Activated CD4-positive, CD25-positive, alpha-beta regulatory T cell treated with anti-CD3 and anti-CD28 coated beads, Interleukin-2, amount 50 U/mL, for 72 hours (primary cell): ENCODE results near the gene RNF20.
A peak's percentile ranks its signal among the peaks of the same experiment; 100 is the strongest.
"Not testable (repeated sequence)": the region's sequence is repeated elsewhere in the genome, so short reads cannot be mapped to it uniquely, and the experiment has no call there.

Experiments used
- DNase-seq: peaks from one replicate; pipeline ENCODE4 v3.0.0; 2021

RNF20 gene

GRCh38 chr9:101533334-101534204, at the start of gene RNF20:
Gene RNF20, plus strand, starts transcription at chr9:101533853. Its CDS starts 1,571 bp downstream, at chr9:101535424.
- peak; percentile 98 for DNase-seq

GRCh38 chr9:101484046-101484445, 49.6 kb upstream of the RNF20 start:
- no peak for DNase-seq

DNA sequence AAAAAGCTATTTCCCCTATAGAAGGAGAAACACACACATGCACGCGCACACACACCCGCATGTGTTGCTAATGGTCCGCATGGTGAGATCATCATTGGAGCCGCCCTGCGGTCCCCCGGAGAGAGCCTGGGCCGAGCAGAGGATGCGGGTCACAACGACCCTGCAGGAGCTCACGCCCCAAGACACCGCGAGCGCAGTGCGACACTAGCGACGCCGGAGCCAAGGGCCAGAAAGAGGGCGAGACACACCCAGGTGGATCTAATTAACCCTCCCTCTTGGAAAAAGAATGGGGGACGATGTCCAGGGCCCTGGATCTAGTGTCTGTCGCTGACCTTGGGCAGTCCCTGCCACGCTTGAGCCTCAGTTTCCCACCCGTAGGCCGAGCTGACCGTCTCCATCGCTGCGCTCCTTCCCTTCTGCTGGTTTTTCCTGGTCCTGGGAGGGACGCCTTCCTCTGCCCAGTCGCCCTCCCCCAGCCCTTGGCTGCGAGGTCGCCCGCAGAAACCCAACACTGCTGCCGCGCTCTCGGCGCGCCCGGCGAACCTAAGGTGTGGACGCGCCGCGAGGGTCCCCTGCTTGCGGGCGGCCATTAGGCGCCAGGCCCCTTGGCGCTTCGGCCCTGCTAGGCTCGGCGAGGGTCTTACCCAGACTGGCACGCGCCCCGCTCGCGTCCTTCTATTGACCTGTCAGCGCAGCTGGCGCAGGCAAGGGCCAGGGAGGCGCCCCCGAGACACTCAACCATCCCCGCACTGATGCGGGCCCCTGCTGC, 47.5 kb upstream of the RNF20 start:
- DNase-seq: no peak

DNA sequence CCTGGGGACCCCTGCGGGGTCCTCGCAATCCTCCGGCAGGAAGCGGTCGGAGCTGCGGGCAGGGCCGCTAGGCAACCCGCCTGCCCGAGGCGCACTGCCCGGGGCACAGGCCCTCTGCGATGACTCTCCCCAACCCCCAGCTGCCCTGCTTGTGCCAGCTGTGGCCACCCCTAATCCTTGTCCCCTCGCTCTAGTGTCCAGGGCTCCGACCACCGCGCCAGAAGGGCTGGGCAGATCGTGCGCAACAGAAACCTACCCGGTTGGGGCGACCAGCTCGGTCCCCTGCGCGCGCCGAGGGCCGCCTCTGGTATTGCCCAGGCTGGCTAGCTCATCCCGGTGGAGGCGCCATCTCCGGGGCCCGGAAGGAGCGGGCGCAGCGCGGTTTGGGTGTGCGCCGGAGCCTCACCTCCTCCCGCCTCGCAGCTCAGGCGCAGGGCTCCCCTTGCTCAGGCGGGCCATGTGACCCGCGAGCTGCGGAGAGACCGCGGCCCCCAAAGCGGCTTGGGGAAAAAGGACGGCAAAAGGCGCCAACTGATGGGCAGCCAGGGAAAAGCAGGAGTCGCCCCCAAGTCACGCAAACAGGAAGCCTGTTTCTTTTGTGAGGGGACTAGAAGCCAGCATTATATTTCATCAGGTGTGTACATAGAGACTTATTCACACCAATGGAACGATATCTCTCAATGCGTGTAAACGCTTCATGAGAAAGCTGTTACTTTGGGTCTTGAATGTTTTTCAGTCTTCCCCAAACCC, 46.8 kb upstream of the RNF20 start:
- no peak for DNase-seq

GRCh38 chr9:101487443-101487840, 46.2 kb upstream of the RNF20 start:
- no peak for DNase-seq

DNA sequence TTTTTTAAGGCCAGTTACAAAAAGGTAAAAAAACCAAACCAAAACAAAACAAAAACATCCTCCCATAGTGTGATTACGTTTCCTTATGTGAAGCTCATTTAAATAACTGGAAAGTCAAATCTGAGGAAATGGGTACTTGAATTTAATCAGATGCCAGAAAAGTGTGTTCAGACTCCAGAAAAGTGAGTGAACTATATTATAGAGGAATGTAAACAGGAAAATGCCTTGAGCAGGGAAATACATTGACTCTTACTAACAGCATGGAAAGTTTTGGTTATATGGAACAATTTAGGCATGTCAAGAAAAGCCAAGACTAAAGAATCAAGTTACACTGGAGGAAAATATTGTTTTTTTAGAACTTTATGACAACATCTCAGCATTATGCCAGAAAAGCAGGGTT, 37.8 kb upstream of the RNF20 start:
- no peak for DNase-seq

GRCh38 chr9:101498323-101498722, 35.3 kb upstream of the RNF20 start:
- no peak for DNase-seq

DNA sequence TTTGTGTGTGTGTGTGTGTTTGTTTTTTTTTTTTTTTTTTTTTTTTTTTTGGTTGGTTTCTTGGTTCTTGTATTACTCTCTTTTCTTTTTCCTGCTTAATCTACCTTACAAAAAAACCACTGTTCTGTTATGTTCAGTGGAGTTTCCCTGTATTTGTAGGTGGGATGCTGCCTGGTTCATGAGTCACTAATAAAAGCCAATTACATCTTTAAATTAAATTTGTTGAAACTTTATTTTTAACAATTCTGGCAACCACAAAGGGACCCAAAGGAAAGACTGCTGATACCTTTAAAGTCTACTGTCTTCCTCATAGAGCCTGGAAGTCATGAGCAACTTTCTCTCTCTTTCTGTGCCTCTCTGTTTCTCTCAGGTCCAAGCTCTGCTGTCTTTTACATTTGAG, 29.5 kb upstream of the RNF20 start:
- DNase-seq: no peak

GRCh38 chr9:101508211-101508610, 25.4 kb upstream of the RNF20 start:
- no peak for DNase-seq

- no peak for DNase-seq
Measured at GRCh38 chr9:101509572-101509971, 24.1 kb upstream of the RNF20 start.

- DNase-seq: no peak
Measured at GRCh38 chr9:101510459-101510858, 23.2 kb upstream of the RNF20 start.

- DNase-seq: no peak
Measured at GRCh38 chr9:101511009-101511408, 22.6 kb upstream of the RNF20 start.

DNA sequence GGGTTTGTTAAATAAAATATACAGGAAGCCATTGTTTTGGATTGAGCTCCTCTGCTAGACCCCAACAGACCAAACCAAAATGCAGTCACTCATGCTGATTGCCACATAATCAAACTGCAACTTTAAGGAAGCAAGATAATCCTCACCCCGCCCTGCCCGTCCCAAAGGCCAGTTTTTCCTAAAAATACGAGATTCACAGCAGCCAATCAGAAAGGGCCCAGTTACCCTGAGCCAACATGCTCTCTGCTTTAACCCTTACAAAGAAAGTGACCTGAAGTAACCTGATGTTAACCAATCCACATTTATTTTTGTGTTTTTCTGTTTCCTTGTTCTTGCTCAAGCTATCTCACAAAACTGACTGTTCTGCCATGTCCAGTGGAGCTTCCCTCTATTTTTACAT, 21.5 kb upstream of the RNF20 start:
- no peak for DNase-seq

GRCh38 chr9:101513351-101513750, 20.3 kb upstream of the RNF20 start:
- no peak for DNase-seq

DNA sequence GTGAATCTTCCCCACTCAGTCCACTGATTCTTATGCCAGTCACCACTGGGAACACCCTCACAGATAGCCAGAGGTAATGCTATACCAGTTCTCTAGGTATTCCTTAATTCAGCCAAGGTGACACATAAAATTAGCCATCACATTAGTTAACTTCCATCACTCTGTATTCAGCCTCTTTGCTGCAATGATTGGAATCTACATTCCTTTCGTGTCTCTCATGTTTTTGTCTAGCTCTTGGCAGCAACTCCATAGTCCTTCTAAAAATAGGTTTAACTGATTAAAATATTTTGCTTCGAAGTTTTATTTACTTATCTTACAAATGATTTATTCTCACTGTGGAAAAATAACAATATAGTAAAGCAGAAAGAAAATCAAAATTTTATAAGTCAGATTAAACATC, 19.6 kb upstream of the RNF20 start:
- DNase-seq: no peak

DNA sequence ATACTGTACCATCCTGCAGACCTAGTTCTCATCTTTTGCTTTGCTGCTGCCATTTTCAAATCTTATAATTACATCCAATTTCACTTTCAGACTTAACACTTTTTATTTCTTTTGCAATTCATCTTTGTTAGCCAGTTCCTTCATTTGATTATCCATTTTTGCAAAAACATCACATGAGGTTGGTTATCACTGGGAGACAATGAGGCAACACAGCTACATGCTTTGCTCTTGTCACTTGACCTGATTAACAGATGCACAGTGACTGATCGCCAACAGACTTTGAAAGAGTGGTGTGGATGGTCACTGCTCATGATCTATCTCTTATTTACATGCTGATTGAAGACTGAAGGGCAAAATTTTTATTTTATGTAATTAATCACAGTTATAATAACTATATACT, 17.0 kb upstream of the RNF20 start:
- DNase-seq: no peak

DNA sequence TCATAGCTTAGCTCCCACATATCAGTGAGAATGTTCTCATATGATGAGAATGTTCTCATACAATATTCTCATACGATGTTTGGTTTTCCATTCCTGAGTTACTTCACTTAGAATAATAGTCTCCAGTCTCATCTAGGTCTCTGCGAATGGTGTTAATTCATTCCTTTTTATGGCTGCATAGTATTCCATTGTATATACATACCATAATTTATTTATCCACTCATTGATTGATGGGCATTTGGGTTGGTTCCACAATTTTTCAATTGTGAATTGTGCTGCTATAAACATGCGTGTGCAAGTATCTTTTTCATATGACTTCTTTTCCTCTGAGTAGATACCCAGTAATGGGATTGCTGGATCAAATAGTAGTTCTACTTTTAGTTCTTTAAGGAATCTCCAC, 15.2 kb upstream of the RNF20 start:
- DNase-seq: not testable (repeated sequence)

DNA sequence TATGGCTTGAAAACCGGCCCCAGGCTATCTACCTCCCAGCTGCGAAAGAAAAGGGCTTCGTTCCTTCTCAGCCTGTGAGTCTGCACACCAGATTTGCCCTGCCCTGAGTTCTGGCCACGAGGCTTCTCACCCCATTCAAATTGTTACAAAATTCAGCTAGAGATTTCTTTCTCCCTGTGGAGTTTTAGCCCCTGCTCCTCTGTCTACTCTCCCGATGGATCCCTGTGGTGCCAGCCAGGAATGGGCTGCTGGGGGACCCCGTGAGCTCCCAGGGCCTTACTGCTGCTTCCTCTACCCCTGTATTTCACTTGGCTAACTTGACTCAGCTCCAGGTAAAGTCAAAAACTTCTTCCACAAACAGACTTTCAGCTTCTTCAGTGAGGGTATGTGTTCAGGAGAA, 9.3 kb upstream of the RNF20 start:
- DNase-seq: no peak

- DNase-seq: no peak
Measured at GRCh38 chr9:101527066-101527465, 6.6 kb upstream of the RNF20 start.

DNA sequence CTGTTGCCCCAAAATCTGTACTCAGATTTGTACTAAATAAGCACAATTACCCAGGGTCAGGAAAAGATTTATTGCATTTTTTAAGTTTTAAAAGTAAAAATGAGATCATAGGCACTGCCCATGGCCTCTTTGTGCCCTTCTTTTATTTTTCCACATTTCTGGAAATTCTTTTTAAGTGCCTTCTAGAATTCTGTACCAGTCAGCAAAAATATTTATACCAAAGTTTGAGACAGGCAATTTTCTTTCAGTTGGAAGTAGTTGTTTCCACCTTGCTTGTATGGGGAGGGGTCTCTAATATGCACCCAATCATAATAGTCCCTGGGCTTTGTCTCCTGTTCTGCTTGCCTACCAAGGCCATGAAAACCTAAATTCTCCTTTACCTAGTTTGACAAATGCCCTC, 5.6 kb upstream of the RNF20 start:
- no peak for DNase-seq

- DNase-seq: peak; percentile 64
Measured at GRCh38 chr9:101530076-101530711, 3.5 kb upstream of the RNF20 start.

DNA sequence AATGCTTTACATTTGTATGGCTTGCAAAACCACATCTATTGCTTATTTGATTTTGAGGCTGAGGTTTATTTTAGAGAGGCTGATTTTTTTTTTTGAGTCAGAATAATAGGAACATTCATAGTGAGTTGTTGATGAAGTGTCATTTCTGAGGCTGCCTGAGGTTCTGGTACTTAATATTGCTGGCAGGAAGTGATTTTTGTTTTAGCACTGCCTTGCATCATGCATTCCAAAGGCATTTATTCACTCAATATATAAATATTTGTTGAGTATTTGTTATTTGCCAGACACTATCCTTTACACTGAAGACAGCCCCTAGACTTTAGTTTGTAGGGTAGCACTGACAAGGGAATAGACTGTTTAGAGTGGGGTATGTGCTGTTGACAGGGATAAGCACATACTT, 2.7 kb downstream of the RNF20 start:
- no peak for DNase-seq

DNA sequence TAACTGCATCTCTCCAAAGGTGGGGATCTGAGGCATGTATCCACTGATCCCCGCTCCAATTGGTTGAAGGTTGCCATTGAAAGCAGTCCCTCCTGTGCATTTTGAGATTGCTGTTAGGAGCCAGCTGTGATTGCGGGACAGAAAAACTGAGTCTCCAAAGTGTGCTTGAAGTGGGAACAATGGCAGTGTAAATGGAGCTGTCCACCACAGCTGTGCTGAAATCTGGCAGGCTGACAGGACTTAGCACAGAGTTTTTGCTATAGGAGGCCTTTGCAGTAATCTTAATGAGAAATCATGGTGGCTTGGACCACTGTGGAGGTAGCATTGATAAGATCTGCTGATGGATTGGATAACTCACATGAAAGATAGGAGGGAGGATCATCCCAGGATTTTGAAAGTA, 3.3 kb downstream of the RNF20 start:
- DNase-seq: no peak
